GM12878 (cell line): ENCODE measurements around the gene FDXR. TPM values are rescaled to one million over a fixed set of nuclear protein-coding genes. Genes with fewer than 3 reads are reported as not detected.

Experiments
- ATAC-seq: fragments of 200-7000 bp; cut with Tn5 transposase; 3 replicates; pipeline ENCODE4 v1.9.1; 2020; ENCODE audit warnings: mild to moderate bottlenecking, moderate library complexity
- BruUV-seq: library from RNA; stranded (reverse); fragments of 400-500 nt; replicated peaks from 2 replicates; lab custom pipeline; 2021; lab: Mats Ljungman, UMichigan
- CTCF ChIA-PET: fragments of 300-600 bp; sonication (Branson Sonifier 250); formaldehyde crosslinking; extraction: SDS; loops from one replicate; lab custom pipeline; 2021; ENCODE audit warnings: inconsistent platforms; lab: Yijun Ruan, JAX
- POLR2A ChIA-PET: fragments of 350-600 bp; formaldehyde crosslinking; extraction: SDS; loops from one replicate; lab custom pipeline; 2021; ENCODE audit warnings: inconsistent platforms; lab: Charles Lee
- RAD21 ChIA-PET: fragments of 300-600 bp; sonication (Branson Sonifier 250); formaldehyde crosslinking; loops from one replicate; lab custom pipeline; 2023; ENCODE audit warnings: antibody characterized with exemption; ENCODE audit not compliant: unreplicated experiment; lab: Charles Lee
- SMC1A ChIA-PET: fragments of 300-600 bp; sonication (Branson Sonifier 250); formaldehyde crosslinking; loops from one replicate; lab custom pipeline; 2023; ENCODE audit not compliant: unreplicated experiment, uncharacterized antibody; lab: Charles Lee
- DNase-seq: peaks from one replicate; pipeline ENCODE4 v3.0.0-alpha.2; 2011; ENCODE audit warnings: low read depth, low spot score
- FAIRE-seq: peaks from 3 replicates; lab custom pipeline; 2011; peaks lifted over from hg19 to GRCh38; lab: Jason Lieb, UNC
- H2AFZ ChIP-seq: 2 replicates; pipeline ENCODE4 v1.6.0; 2011; ENCODE audit warnings: low read depth, low read length, control low read depth; ENCODE audit not compliant: control insufficient read depth
- H3K27ac ChIP-seq: 2 replicates; pipeline ENCODE4 v1.5.1; 2011; ENCODE audit warnings: control low read depth; ENCODE audit not compliant: control insufficient read depth, insufficient read depth
- H3K27me3 ChIP-seq, 2 experiments: replicated peaks in 1 of 2; 2 replicates each; pipeline versions ENCODE4 v1.6.0 to v1.6.1; 2011; ENCODE audit warnings: low read length in 1 of 2; ENCODE audit not compliant: control insufficient read depth in 2 of 2, insufficient read depth in 2 of 2
- H3K36me3 ChIP-seq, 2 experiments: 2 replicates each; pipeline ENCODE4 v1.5.1; 2011; ENCODE audit warnings: low read length in 1 of 2; ENCODE audit not compliant: control insufficient read depth in 2 of 2, insufficient read depth in 2 of 2
- H3K4me1 ChIP-seq: 2 replicates; pipeline ENCODE4 v1.6.1; 2011; ENCODE audit warnings: mild to moderate bottlenecking, low read length, moderate library complexity, mixed read lengths; ENCODE audit not compliant: control insufficient read depth, insufficient read depth
- H3K4me2 ChIP-seq: 2 replicates; pipeline ENCODE4 v1.6.0; 2011; ENCODE audit warnings: control low read depth; ENCODE audit not compliant: control insufficient read depth, insufficient read depth
- H3K4me3 ChIP-seq: fragments of 200-600 bp; sonication (generic); 2 replicates; pipeline ENCODE4 v1.5.1; 2016
- H3K79me2 ChIP-seq: 2 replicates; pipeline ENCODE4 v1.6.0; 2011; ENCODE audit warnings: low read length; ENCODE audit not compliant: control insufficient read depth, insufficient read depth
- H3K9ac ChIP-seq: 2 replicates; pipeline ENCODE4 v1.8.0; 2011; ENCODE audit warnings: low read length, control low read depth, mixed read lengths; ENCODE audit not compliant: control insufficient read depth, insufficient read depth
- H3K9me3 ChIP-seq: replicated peaks from 3 replicates; pipeline ENCODE4 v1.5.1; 2011; ENCODE audit warnings: mild to moderate bottlenecking, low read length; ENCODE audit not compliant: control insufficient read depth, insufficient read depth
- H4K20me1 ChIP-seq: 2 replicates; pipeline ENCODE4 v1.6.0; 2011; ENCODE audit not compliant: control insufficient read depth, insufficient read depth
- ATF3 ChIP-seq: IDR thresholded peaks from 2 replicates; pipeline ENCODE4 v1.6.1; 2011; ENCODE audit warnings: low read depth, mild to moderate bottlenecking, low read length, moderate library complexity, borderline replicate concordance; ENCODE audit errors: extremely low read depth
- CBX3 ChIP-seq: fragments of 200-600 bp; sonication (generic); IDR thresholded peaks from 2 replicates; pipeline ENCODE4 v1.6.1; 2016; ENCODE audit warnings: low read depth, borderline replicate concordance
- E2F4 ChIP-seq: IDR thresholded peaks from 2 replicates; pipeline ENCODE4 v1.6.1; 2012; ENCODE audit warnings: low read depth, low read length, improper control_type of control experiment
- EGR1 ChIP-seq, 2 experiments: IDR thresholded peaks; 1 replicate in 1 of 2; 2 replicates in 1 of 2; pipeline ENCODE4 v1.6.1; 2011 to 2012; ENCODE audit warnings: low read depth in 2 of 2, low read length in 2 of 2, borderline replicate concordance in 1 of 2, mild to moderate bottlenecking in 1 of 2, moderate library complexity in 1 of 2
- EP300 ChIP-seq, 2 experiments: fragments of 150-350 bp in 1 of 2; IDR thresholded peaks; 2 replicates each; pipeline ENCODE4 v1.6.1; 2011 to 2012; ENCODE audit warnings: low read depth in 2 of 2, low read length in 2 of 2, borderline replicate concordance in 1 of 2, improper control_type of control experiment in 1 of 2, inconsistent platforms in 1 of 2; ENCODE audit not compliant: control insufficient read depth in 1 of 2
- HDGF ChIP-seq: fragments of 450-650 bp; IDR thresholded peaks from 2 replicates; pipeline ENCODE4 v1.6.1; 2016; ENCODE audit warnings: antibody characterized with exemption
- KDM1A ChIP-seq: fragments of 200-600 bp; sonication (generic); IDR thresholded peaks from 2 replicates; pipeline ENCODE4 v1.6.1; 2016; ENCODE audit warnings: borderline replicate concordance
- MXI1 ChIP-seq: fragments of 150-350 bp; IDR thresholded peaks from 2 replicates; pipeline ENCODE4 v1.6.1; 2011; ENCODE audit warnings: low read depth, mild to moderate bottlenecking, inconsistent platforms, low read length, improper control_type of control experiment
- MYC ChIP-seq: IDR thresholded peaks from 2 replicates; pipeline ENCODE4 v1.6.1; 2011; ENCODE audit warnings: mild to moderate bottlenecking, low read length, moderate library complexity, inconsistent platforms; ENCODE audit not compliant: insufficient read depth, insufficient replicate concordance, insufficient read length, severe bottlenecking
- NRF1 ChIP-seq: conservative IDR thresholded peaks from 2 replicates; pipeline ENCODE4 v1.6.1; 2011; ENCODE audit warnings: mild to moderate bottlenecking, low read depth, low read length, improper control_type of control experiment
- POLR2A ChIP-seq: IDR thresholded peaks from 2 replicates; pipeline ENCODE4 v1.6.1; 2011; ENCODE audit warnings: low read depth, mild to moderate bottlenecking, low read length
- RAD21 ChIP-seq: IDR thresholded peaks from 2 replicates; pipeline ENCODE4 v1.6.1; 2011; ENCODE audit warnings: mild to moderate bottlenecking, low read depth, low read length, moderate library complexity; ENCODE audit not compliant: insufficient read depth
- RB1 ChIP-seq: fragments of 450-650 bp; formaldehyde crosslinking; IDR thresholded peaks from 2 replicates; pipeline ENCODE4 v1.6.1; 2017; ENCODE audit warnings: mild to moderate bottlenecking, borderline replicate concordance
- RELA ChIP-seq: fragments of 450-650 bp; IDR thresholded peaks from 2 replicates; pipeline ENCODE4 v1.8.0; 2014; ENCODE audit warnings: borderline replicate concordance; ENCODE audit not compliant: partially characterized antibody
- RUNX3 ChIP-seq: IDR thresholded peaks from 2 replicates; pipeline ENCODE4 v1.6.1; 2012; ENCODE audit warnings: low read length, inconsistent platforms
- SMC3 ChIP-seq: IDR thresholded peaks from 2 replicates; pipeline ENCODE4 v1.6.1; 2011; ENCODE audit warnings: low read length, improper control_type of control experiment, borderline replicate concordance
- YY1 ChIP-seq: IDR thresholded peaks from 2 replicates; pipeline ENCODE4 v1.6.1; 2011; ENCODE audit warnings: low read depth, mild to moderate bottlenecking, low read length
- ZNF207 ChIP-seq: fragments of 450-650 bp; IDR thresholded peaks from 2 replicates; pipeline ENCODE4 v1.6.1; 2014; ENCODE audit warnings: antibody characterized with exemption, mild to moderate bottlenecking, borderline replicate concordance
- WGBS: methylation state at CpG from one replicate; pipeline ENCODE4 v1.1.6; 2016; ENCODE audit warnings: low lambda C conversion rate; ENCODE audit not compliant: insufficient replicate concordance, insufficient coverage; ENCODE audit errors: missing lambda C conversion rate; 5-methylcytosine and 5-hydroxymethylcytosine counted together
- in situ Hi-C: fragments of 300-500 bp; cut with MboI; formaldehyde crosslinking; loops from 9 replicates; pipeline ENCODE4 v1.14.3; 2018; ENCODE audit warnings: mixed read lengths
- intact Hi-C: fragments of 100-400 bp; cut with micrococcal nuclease; formaldehyde crosslinking; loops from one replicate; pipeline ENCODE4 v1.14.2; 2022; ENCODE audit not compliant: unreplicated experiment
- polyA plus RNA-seq, 11 experiments: library from polyadenylated mRNA; depleted of rRNA in 4 of 11; unstranded in 6 of 11; stranded (reverse) in 5 of 11; fragments of >200 nt; fragmentation: Nextera tagmentation in 4 of 11; fragmentation: Illumina TruSeq in 1 of 11; extraction: Ambion mirVana in 4 of 11; extraction: Trizol in 1 of 11; gene quantifications; 1 replicate in 1 of 11; 2 replicates in 10 of 11; pipeline versions ENCODE4 v1.2.1 to v1.2.3, GENCODE V29; 2011 to 2016; ENCODE audit warnings: inconsistent platforms in 2 of 11, missing spikeins in 2 of 11, low read depth in 1 of 11
- total RNA-seq, 4 experiments: library from RNA; depleted of rRNA in 3 of 4; stranded (reverse); fragments of >200 nt in 3 of 4; fragmentation: Illumina TruSeq in 1 of 4; extraction: Trizol in 1 of 4; gene quantifications; 2 replicates each; pipeline versions ENCODE4 v1.2.1 to v1.2.3, GENCODE V29; 2013 to 2021
- TF ChIP-seq, protein P1 (sequence below), 3 experiments: IDR thresholded peaks in 2 of 3; conservative IDR thresholded peaks in 1 of 3; 2 replicates each; pipeline ENCODE4 v1.5.1; 2011; ENCODE audit warnings: low read depth in 3 of 3, low read length in 3 of 3, mild to moderate bottlenecking in 3 of 3, control low read depth in 2 of 3, moderate library complexity in 2 of 3, inconsistent platforms in 1 of 3, mixed read lengths in 1 of 3; ENCODE audit not compliant: control insufficient read depth in 2 of 3, insufficient read depth in 1 of 3; ENCODE audit errors: extremely low read depth in 1 of 3

The FDXR gene
- total and polyA plus RNA-seq, 10 of the 15 experiments (the other 5 are each of a cell fraction or from before 2014, with no cell fraction given) = 0.85 to 162 (median 48.2) TPM

DNA sequence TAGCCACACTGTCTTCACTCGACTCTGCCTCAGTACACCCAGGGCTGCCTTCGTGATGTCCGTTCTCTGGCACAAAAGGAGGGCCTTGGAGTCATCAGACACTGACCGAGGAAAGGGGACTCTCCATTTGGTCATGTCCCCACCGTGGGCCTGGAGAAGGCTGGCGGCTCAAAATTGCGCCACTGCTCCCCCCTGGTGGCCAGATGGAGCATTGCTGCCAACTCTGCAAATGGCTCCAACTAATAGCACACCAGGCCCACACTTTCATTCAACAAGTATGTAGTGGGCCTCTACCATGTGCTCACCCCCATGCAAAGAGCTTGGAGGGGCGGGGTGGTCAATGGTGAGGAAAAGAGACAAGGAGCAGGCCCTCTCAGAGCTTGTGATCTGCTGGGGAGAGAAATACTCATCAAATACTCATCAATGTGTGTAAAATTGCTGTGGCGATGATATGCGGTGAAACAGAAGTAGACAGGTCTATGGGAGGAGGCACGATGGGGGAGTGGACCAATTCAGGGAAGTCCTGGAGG is 7.9 kb downstream of the FDXR start:
- Histone ChIP-seq H2AFZ (no peak overlapping the region), H3K27ac (no peak overlapping the region), H3K9ac (no peak overlapping the region), H3K4me1 (peaks cover 4% of the 10 kb centered on the region; the same call in 1 of the 2 replicates), H3K4me3 (no peak overlapping the region), H3K27me3 (peaks cover 5 to 8% of the 10 kb centered on the region in 2 experiments), H3K79me2 (no peaks in the 10 kb centered on the region), H4K20me1 (no peaks in the 10 kb centered on the region), H3K4me2 (no peak overlapping the region), H3K9me3 (no peaks in the 10 kb centered on the region), H3K36me3 (no peaks in the 10 kb centered on the region; a peak in 3 of 4 replicates)
- SMC1A ChIA-PET = interaction anchor here (0.6 to 1.9 kb wide), 6 partner anchors 8 to 120 kb away, joined by 3 to 13 read pairs (median 4); partner anchors contain the start of gene FDXR
- intact Hi-C loops = loop anchor here (1.0 to 2.0 kb wide), 2 partner anchors 74 to 208 kb away; no protein-coding TSS in a partner anchor
- FAIRE-seq = peak; percentile 76
- TF ChIP-seq EGR1 (IDR thresholded peaks at IDR 0.05; ENCODE audit: borderline replicate concordance in 1 of 2, low read depth in 2 of 2, low read length in 2 of 2) = no peak
- TF ChIP-seq SMC3 = peak; percentile 86
- TF ChIP-seq KDM1A = no peak
- TF ChIP-seq RUNX3 = no peak
- TF ChIP-seq ATF3 = no peak
- TF ChIP-seq CBX3 = no peak
- peak; percentile 71 for TF ChIP-seq RAD21
- TF ChIP-seq ZNF207 = 0 out of 2 replicates have a peak, but pooled peaks have one; percentile 37
- no peak for TF ChIP-seq EP300 (IDR thresholded peaks at IDR 0.05; ENCODE audit: borderline replicate concordance in 1 of 2, control insufficient read depth in 1 of 2, low read depth in 2 of 2, low read length in 2 of 2)
- TF ChIP-seq, protein P1, sequence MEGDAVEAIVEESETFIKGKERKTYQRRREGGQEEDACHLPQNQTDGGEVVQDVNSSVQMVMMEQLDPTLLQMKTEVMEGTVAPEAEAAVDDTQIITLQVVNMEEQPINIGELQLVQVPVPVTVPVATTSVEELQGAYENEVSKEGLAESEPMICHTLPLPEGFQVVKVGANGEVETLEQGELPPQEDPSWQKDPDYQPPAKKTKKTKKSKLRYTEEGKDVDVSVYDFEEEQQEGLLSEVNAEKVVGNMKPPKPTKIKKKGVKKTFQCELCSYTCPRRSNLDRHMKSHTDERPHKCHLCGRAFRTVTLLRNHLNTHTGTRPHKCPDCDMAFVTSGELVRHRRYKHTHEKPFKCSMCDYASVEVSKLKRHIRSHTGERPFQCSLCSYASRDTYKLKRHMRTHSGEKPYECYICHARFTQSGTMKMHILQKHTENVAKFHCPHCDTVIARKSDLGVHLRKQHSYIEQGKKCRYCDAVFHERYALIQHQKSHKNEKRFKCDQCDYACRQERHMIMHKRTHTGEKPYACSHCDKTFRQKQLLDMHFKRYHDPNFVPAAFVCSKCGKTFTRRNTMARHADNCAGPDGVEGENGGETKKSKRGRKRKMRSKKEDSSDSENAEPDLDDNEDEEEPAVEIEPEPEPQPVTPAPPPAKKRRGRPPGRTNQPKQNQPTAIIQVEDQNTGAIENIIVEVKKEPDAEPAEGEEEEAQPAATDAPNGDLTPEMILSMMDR (IDR thresholded peaks at IDR 0.05 in 2 of 3, conservative IDR thresholded peaks at IDR 0.05 in 1 of 3; ENCODE audit: control insufficient read depth in 2 of 3, extremely low read depth in 1 of 3, insufficient read depth in 1 of 3, low read depth in 3 of 3, low read length in 3 of 3) = peak; percentile 91 to 98 (median 97)
- peak; percentile 79 for TF ChIP-seq YY1
- TF ChIP-seq MXI1 = no peak
- no peak for TF ChIP-seq MYC
- TF ChIP-seq E2F4 = no peak
- peak; percentile 48; the same call in 1 of the 2 replicates for TF ChIP-seq RB1
- no peak for TF ChIP-seq NRF1
- no peak for TF ChIP-seq POLR2A
- peak; percentile 35 for TF ChIP-seq RELA
- TF ChIP-seq HDGF = 0 out of 2 replicates have a peak, but pooled peaks have one; percentile 54
- RAD21 ChIA-PET = interaction anchor here (1.1 to 4.9 kb wide), 8 partner anchors 9 to 208 kb away, joined by 3 to 21 read pairs (median 10); no protein-coding TSS in a partner anchor
- ATAC-seq = peak; percentile 81
- no TSS peak for BruUV-seq
- no peak for DNase-seq
- in situ Hi-C loops = loop anchor here (5.0 kb wide), 1 partner anchor 123 kb away; no protein-coding TSS in a partner anchor
- CTCF ChIA-PET = interaction anchor here (0.6 to 10.2 kb wide), 22 partner anchors 8 to 299 kb away, joined by 3 to 98 read pairs (median 5); partner anchors contain the start of genes FDXR and RAB37
- POLR2A ChIA-PET = interaction anchor here (0.6 to 1.6 kb wide), 3 partner anchors 115 to 127 kb away, joined by 3 to 4 read pairs (median 3); no protein-coding TSS in a partner anchor
- WGBS = 21% methylated on average over 11 of the region's 11 CpGs
